ENCODE results near the gene SDK1. TPM values are rescaled to one million over a fixed set of nuclear protein-coding genes. Genes with fewer than 3 reads are reported as not detected.

The SDK1 gene
- total RNA-seq, 1 donor from 2014 or later = 4.3 TPM

DNA sequence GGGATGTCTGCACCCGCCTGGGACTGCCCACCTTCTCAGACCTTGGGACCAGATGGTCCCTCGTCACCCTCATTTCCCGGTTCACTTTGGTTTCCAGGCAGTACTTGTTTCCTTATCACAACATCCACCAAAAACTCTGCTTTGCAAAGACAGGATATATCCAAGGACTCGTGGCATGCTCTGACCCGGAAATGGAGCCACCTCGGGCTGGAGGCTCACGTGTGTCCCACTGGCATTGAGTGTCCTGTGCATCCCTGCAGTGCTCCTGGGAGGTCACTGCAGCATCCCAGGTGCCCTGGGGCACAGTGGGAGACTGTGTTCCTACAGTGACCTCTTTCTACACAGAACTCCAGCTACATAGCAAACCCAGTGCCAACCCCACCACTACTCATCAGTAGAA, 769.2 kb downstream of the SDK1 start:
- Mint-ChIP-seq H3K4me1 (ENCODE audit: unreplicated experiment) (peaks cover 4% of the 10 kb centered on the region), H3K27me3 (ENCODE audit: unreplicated experiment) (peaks cover 9% of the 10 kb centered on the region), H3K4me3 (ENCODE audit: unreplicated experiment) (no peak overlapping the region), H3K36me3 (ENCODE audit: low read depth, unreplicated experiment) (peaks cover 6% of the 10 kb centered on the region), H3K9me3 (ENCODE audit: unreplicated experiment) (no peaks in the 10 kb centered on the region), H3K27ac (ENCODE audit: unreplicated experiment) (no peak overlapping the region)
- TF ChIP-seq, protein P1, sequence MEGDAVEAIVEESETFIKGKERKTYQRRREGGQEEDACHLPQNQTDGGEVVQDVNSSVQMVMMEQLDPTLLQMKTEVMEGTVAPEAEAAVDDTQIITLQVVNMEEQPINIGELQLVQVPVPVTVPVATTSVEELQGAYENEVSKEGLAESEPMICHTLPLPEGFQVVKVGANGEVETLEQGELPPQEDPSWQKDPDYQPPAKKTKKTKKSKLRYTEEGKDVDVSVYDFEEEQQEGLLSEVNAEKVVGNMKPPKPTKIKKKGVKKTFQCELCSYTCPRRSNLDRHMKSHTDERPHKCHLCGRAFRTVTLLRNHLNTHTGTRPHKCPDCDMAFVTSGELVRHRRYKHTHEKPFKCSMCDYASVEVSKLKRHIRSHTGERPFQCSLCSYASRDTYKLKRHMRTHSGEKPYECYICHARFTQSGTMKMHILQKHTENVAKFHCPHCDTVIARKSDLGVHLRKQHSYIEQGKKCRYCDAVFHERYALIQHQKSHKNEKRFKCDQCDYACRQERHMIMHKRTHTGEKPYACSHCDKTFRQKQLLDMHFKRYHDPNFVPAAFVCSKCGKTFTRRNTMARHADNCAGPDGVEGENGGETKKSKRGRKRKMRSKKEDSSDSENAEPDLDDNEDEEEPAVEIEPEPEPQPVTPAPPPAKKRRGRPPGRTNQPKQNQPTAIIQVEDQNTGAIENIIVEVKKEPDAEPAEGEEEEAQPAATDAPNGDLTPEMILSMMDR (IDR thresholded peaks at IDR 0.05; ENCODE audit: unreplicated experiment) = no peak
- no peak for DNase-seq (ENCODE audit: low spot score)

DNA sequence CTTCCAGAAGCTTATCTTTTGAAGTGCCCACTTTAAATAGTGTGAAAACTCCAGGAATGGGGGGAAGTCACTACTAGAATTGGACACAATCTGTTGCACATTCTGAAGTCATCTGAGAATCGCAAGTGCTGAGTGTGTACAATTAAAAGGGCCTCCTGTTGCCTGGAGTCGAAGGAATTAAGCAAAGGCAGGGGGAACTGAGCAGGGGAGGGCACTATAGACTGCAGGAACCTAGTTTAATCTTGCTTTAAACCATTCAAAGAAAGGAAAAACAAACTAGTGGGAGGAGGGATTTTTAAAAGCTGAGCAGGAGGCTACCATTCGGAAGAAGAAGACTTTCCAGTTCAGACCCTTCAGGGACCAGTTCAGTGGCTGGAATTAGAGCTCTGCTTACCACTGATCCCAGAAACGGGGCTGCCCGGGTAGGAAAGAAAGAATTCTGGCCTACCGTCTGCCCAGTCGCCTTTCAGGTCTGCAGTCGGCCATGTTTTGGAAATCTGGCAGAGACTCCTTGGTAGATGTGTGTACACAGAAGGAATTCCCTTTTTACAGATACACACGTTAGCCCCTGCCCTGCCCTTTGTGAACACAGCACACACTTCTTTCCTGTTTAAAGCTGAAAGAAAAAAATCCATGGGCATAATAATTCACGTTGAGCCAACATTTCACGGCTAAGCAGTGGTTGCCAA, 770.5 kb downstream of the SDK1 start:
- Mint-ChIP-seq H3K4me3 (ENCODE audit: unreplicated experiment) (no peak overlapping the region), H3K27me3 (ENCODE audit: unreplicated experiment) (peaks cover 9% of the 10 kb centered on the region), H3K27ac (ENCODE audit: unreplicated experiment) (no peak overlapping the region), H3K9me3 (ENCODE audit: unreplicated experiment) (no peaks in the 10 kb centered on the region), H3K4me1 (ENCODE audit: unreplicated experiment) (peaks cover 4% of the 10 kb centered on the region), H3K36me3 (ENCODE audit: low read depth, unreplicated experiment) (peaks cover 9% of the 10 kb centered on the region)
- DNase-seq (ENCODE audit: low spot score) = no peak
- TF ChIP-seq, protein P1 (IDR thresholded peaks at IDR 0.05; ENCODE audit: unreplicated experiment) = no peak

DNA sequence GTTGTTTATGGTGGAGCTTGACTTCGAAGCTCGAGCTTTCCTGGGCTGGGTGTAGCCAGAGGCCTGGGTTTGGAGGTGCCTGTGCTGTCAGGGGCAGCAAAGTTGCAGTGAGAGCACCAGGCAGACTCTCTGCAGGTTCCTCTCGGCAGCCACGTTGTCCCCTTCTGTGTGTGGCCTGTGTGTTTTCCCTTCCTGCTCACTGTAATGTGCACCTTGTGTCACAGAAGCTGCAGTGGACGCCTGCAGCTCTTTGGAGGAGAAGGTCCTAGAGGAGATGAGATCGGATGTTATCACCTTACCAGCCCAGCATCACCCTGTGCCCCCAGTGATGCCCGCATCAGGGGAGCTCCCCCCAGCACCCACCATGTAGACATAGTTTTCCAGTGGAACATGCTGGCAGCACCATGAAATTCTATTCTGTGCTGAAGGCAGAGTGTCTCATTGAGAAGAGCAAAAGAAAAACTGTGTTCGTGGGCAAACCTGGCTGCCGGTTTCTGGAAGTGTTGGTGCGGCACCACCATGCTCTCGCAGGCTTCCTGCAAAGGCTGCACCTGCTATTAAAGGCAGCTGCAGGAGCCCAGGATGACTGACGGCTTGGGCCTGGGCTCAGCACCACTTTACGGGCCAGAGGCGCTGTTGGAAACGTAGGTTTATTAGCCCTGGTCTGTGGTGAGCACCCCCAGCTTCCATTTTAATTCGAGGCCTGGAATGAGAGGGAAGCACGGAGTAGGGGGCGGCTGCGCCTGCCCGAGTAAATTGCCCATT, 771.3 kb downstream of the SDK1 start:
- TF ChIP-seq, protein P1 (IDR thresholded peaks at IDR 0.05; ENCODE audit: unreplicated experiment) = no peak
- Mint-ChIP-seq H3K36me3 (ENCODE audit: low read depth, unreplicated experiment) (peaks cover 11% of the 10 kb centered on the region), H3K4me3 (ENCODE audit: unreplicated experiment) (no peak overlapping the region), H3K9me3 (ENCODE audit: unreplicated experiment) (no peaks in the 10 kb centered on the region), H3K27ac (ENCODE audit: unreplicated experiment) (no peak overlapping the region), H3K27me3 (ENCODE audit: unreplicated experiment) (peaks cover 7% of the 10 kb centered on the region), H3K4me1 (ENCODE audit: unreplicated experiment) (peaks cover 4% of the 10 kb centered on the region)
- DNase-seq (ENCODE audit: low spot score) = no peak

DNA sequence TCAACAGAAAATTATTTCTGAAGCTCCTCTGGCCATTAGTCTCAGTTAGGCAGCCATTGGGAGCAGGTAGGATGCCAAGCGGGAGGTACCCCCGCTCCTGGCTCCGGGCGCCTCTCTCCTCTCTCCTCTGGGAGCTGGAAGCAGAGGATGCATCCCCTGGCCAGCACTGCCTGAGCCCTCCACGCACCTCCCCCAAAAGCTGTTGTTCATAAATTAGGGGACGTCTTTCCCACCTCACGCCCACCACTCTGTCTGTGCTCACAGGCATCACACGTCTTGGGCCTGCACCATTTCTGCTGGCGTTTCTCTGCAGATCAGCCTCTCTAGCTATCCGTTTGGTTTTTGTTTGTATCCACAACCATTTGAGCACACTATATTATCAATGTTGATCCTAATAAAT, 772.0 kb downstream of the SDK1 start:
- Mint-ChIP-seq H3K27me3 (ENCODE audit: unreplicated experiment) (peaks cover 7% of the 10 kb centered on the region), H3K4me3 (ENCODE audit: unreplicated experiment) (no peak overlapping the region), H3K4me1 (ENCODE audit: unreplicated experiment) (peaks cover 4% of the 10 kb centered on the region), H3K36me3 (ENCODE audit: low read depth, unreplicated experiment) (peaks cover 13% of the 10 kb centered on the region), H3K9me3 (ENCODE audit: unreplicated experiment) (no peaks in the 10 kb centered on the region), H3K27ac (ENCODE audit: unreplicated experiment) (no peak overlapping the region)
- TF ChIP-seq, protein P1 (IDR thresholded peaks at IDR 0.05; ENCODE audit: unreplicated experiment) = no peak
- DNase-seq (ENCODE audit: low spot score) = no peak

DNA sequence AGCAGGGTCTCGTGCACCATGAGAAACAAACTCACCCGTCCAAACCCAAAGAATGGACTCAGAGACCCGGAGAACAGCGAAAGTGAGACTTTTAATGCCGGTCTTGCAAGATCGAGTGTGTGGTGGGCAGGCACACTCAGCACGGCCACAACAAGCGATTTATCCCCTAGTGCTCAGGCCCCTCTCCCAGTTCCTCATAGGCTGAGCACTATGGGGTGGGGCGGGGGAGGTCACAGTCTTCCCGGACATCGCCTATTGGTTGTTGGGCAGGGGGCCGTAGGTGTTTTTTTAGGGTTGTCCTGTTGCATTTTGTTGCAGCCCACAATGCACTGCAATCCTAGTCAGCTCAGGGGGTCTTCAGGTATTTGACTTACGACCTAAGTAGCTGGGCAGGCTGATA, 772.7 kb downstream of the SDK1 start:
- Mint-ChIP-seq H3K4me1 (ENCODE audit: unreplicated experiment) (peaks cover 4% of the 10 kb centered on the region), H3K27ac (ENCODE audit: unreplicated experiment) (no peak overlapping the region), H3K4me3 (ENCODE audit: unreplicated experiment) (no peak overlapping the region), H3K36me3 (ENCODE audit: low read depth, unreplicated experiment) (peaks cover 13% of the 10 kb centered on the region), H3K9me3 (ENCODE audit: unreplicated experiment) (no peaks in the 10 kb centered on the region), H3K27me3 (ENCODE audit: unreplicated experiment) (peaks cover 7% of the 10 kb centered on the region)
- TF ChIP-seq, protein P1 (IDR thresholded peaks at IDR 0.05; ENCODE audit: unreplicated experiment) = no peak
- DNase-seq (ENCODE audit: low spot score) = no peak

All from endothelial cell (in vitro differentiated cells).